ENCODE data around the gene LSM7. TPM values are rescaled to one million over a fixed set of nuclear protein-coding genes. Genes with fewer than 3 reads are reported as not detected.

Gene LSM7
- total RNA-seq (2022) (71.5 and 93.0 TPM in 2 replicates), Bru-seq, nascent RNA (percentile 74 among the genes with signal in this experiment), BruChase-seq, experiment 1, labeled RNA remaining after a 6-hour chase (percentile 88 among the genes with signal in this experiment), BruChase-seq, experiment 2, labeled RNA remaining after a 2-hour chase (percentile 85 among the genes with signal in this experiment)
- long read RNA-seq, transcript LSM7-201 (4 exons, 529 nt) = major isoform, 113 of 197 reads
- long read RNA-seq, transcript LSM7-203 (4 exons, 512 nt) = minor isoform, 17 of 197 reads
- long read RNA-seq, transcript LSM7-204 (3 exons, 575 nt) = minor isoform, 16 of 197 reads
- long read RNA-seq, partial matches to known transcripts = 39 of 197 reads
- long read RNA-seq, other reads (novel, unspliced or antisense) = 10 of 197 reads

DNA sequence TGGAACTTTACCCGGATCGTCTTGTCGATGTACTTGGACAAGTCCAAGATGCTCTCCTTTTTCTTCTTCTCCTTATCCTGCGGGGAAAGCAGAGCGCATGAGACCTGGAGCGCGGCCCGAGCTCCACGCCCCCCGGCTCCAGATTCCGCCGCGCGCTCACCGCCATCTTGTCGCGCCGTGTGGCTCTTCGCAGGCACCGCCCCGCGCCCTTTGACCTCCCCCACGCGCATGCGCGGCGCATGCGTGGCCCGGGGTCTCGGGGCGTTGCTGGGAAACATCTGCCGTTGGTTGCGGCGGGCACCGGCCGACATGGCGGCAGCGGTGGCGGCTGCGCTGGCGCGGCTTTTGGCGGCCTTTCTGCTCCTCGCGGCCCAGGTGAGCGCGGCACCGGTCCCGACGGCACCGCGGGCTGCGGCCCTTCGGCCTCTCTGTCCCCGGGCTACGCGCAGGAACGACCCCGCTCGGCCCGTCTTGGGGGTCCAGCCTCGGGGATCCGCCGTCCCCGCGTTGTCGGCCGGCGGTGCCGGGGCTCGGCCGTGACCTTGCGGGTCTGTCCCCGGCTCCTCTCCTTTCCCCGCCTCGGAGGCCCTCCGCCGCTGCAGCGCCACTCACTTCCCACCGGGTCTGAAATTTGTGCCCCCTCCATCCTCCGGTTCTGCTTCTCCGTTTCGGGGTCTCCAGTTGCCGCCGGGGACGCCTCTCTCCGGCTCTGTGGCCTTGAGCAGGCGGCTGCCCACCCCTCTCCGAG is at the start of gene LSM7, which contains the start of gene SPPL2B:
TSS of gene LSM7 (minus strand) at position 186 of the 748 bp plus-strand sequence. CDS start at position 166, 20 bp downstream.
TSS of gene SPPL2B (plus strand) at position 284 of the 748 bp plus-strand sequence. CDS start at position 310, 26 bp downstream.
- H3K27me3 Mint-ChIP-seq (ENCODE audit: unreplicated experiment) = no peaks in the 10 kb centered on the region
- H3K9me3 Mint-ChIP-seq (ENCODE audit: low read depth, unreplicated experiment) = no peaks in the 10 kb centered on the region
- H3K4me1 Mint-ChIP-seq (ENCODE audit: low read depth, unreplicated experiment) = peaks cover 19% of the 10 kb centered on the region
- peak; percentile 86 for DNase-seq
- H3K27ac Mint-ChIP-seq (ENCODE audit: unreplicated experiment) = peak within 1 kb of the TSS; percentile 61
- TF ChIP-seq, protein P1, sequence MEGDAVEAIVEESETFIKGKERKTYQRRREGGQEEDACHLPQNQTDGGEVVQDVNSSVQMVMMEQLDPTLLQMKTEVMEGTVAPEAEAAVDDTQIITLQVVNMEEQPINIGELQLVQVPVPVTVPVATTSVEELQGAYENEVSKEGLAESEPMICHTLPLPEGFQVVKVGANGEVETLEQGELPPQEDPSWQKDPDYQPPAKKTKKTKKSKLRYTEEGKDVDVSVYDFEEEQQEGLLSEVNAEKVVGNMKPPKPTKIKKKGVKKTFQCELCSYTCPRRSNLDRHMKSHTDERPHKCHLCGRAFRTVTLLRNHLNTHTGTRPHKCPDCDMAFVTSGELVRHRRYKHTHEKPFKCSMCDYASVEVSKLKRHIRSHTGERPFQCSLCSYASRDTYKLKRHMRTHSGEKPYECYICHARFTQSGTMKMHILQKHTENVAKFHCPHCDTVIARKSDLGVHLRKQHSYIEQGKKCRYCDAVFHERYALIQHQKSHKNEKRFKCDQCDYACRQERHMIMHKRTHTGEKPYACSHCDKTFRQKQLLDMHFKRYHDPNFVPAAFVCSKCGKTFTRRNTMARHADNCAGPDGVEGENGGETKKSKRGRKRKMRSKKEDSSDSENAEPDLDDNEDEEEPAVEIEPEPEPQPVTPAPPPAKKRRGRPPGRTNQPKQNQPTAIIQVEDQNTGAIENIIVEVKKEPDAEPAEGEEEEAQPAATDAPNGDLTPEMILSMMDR (IDR thresholded peaks at IDR 0.05; ENCODE audit: unreplicated experiment) = no peak
- intact Hi-C loops (cut with micrococcal nuclease; ENCODE audit: unreplicated experiment) = no loop called here
- no TSS peak for BruUV-seq (replicated peaks)
- H3K4me3 Mint-ChIP-seq (ENCODE audit: low read depth, unreplicated experiment) = peak within 1 kb of the TSS; percentile 83
- CTCF ChIA-PET = no interaction called here
- peaks cover 52% of the 10 kb centered on the region for H3K36me3 Mint-ChIP-seq (ENCODE audit: insufficient read depth, unreplicated experiment)

DNA sequence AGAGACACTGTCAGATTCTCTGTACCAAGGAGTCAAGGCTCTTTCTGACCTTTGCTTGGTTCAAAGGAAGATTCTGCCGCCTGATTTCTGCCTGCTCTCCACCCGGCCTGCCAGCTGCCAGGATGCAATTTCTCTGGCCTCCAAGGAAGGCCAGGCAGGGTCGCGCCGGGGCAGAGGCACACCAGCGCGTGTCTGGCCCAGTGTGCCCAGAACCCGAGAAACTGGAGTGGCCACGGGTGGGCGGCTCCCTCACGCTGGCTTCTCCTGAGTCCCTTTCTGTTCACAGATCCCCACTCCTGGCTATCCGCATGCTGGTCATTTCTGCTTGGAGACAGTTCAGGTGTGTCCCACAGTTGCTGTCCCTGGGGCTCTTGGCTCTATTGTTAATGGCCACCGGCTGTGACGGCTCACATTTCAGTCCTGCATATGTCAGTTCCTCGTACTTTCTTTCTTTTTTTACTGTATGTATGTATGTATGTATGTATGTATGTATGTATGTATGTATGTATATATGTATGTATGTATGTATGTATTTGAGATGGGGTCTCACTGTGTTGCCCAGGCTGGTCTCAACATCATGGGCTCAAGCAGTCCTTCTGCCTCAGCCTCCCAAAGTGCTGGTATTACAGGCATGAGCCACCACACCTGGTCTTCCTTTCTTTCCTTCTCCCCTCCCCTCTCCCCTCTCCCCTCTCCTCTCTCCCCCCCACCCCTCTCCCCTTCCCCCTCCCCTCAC is 48.6 kb upstream of the LSM7 start:
- Mint-ChIP-seq H3K27me3 (ENCODE audit: unreplicated experiment) (peaks cover 8% of the 10 kb centered on the region), H3K4me3 (ENCODE audit: low read depth, unreplicated experiment) (no peak overlapping the region), H3K4me1 (ENCODE audit: low read depth, unreplicated experiment) (no peaks in the 10 kb centered on the region), H3K36me3 (ENCODE audit: insufficient read depth, unreplicated experiment) (peaks cover 5% of the 10 kb centered on the region), H3K9me3 (ENCODE audit: low read depth, unreplicated experiment) (peaks cover 4% of the 10 kb centered on the region), H3K27ac (ENCODE audit: unreplicated experiment) (no peak overlapping the region)
- intact Hi-C loops (cut with micrococcal nuclease; ENCODE audit: unreplicated experiment) = no loop called here
- CTCF ChIA-PET = no interaction called here
- no TSS peak for BruUV-seq (replicated peaks)
- TF ChIP-seq, protein P1 (IDR thresholded peaks at IDR 0.05; ENCODE audit: unreplicated experiment) = no peak
- DNase-seq = no peak

- H3K27me3 Mint-ChIP-seq (ENCODE audit: unreplicated experiment) = peaks cover 13% of the 10 kb centered on the region
- TF ChIP-seq, protein P1 (IDR thresholded peaks at IDR 0.05; ENCODE audit: unreplicated experiment) = no peak
- BruUV-seq (replicated peaks) = no TSS peak
- no peak for DNase-seq
- CTCF ChIA-PET = no interaction called here
- H3K27ac Mint-ChIP-seq (ENCODE audit: unreplicated experiment) = no peak overlapping the region
- H3K4me3 Mint-ChIP-seq (ENCODE audit: low read depth, unreplicated experiment) = no peak overlapping the region
- peaks cover 5% of the 10 kb centered on the region for H3K36me3 Mint-ChIP-seq (ENCODE audit: insufficient read depth, unreplicated experiment)
- no peaks in the 10 kb centered on the region for H3K4me1 Mint-ChIP-seq (ENCODE audit: low read depth, unreplicated experiment)
- H3K9me3 Mint-ChIP-seq (ENCODE audit: low read depth, unreplicated experiment) = peaks cover 4% of the 10 kb centered on the region
- intact Hi-C loops (cut with micrococcal nuclease; ENCODE audit: unreplicated experiment) = no loop called here
Measured at GRCh38 chr19:2375353-2376121, 47.2 kb upstream of the LSM7 start.

DNA sequence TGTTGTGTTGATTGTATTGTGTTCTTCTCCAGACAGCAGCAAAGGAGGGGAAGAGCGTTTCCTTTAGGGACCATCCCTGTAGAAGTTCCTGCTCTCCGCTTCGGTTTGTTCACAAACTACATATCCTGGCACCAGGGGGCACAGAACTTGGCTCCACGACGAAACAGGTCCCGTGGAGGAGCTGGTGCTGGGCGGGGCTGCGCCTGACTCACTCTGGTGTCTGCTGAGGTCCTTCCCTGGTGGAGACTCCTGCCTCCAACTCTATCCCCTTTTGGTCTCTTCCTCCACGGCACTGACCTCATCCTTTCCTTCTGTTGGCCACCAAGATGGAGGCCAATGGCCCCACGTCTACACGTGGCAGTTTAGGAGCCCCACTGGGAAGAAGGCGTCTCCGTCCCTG is 46.4 kb upstream of the LSM7 start:
- H3K4me3 Mint-ChIP-seq (ENCODE audit: low read depth, unreplicated experiment) = no peak overlapping the region
- BruUV-seq (replicated peaks) = no TSS peak
- CTCF ChIA-PET = no interaction called here
- H3K36me3 Mint-ChIP-seq (ENCODE audit: insufficient read depth, unreplicated experiment) = peaks cover 5% of the 10 kb centered on the region
- H3K27ac Mint-ChIP-seq (ENCODE audit: unreplicated experiment) = no peak overlapping the region
- TF ChIP-seq, protein P1 (IDR thresholded peaks at IDR 0.05; ENCODE audit: unreplicated experiment) = no peak
- peaks cover 4% of the 10 kb centered on the region for H3K9me3 Mint-ChIP-seq (ENCODE audit: low read depth, unreplicated experiment)
- no peaks in the 10 kb centered on the region for H3K4me1 Mint-ChIP-seq (ENCODE audit: low read depth, unreplicated experiment)
- no peak for DNase-seq
- peaks cover 13% of the 10 kb centered on the region for H3K27me3 Mint-ChIP-seq (ENCODE audit: unreplicated experiment)
- intact Hi-C loops (cut with micrococcal nuclease; ENCODE audit: unreplicated experiment) = no loop called here
